ENCODE measurements around the gene ATG2A. TPM values are rescaled to one million over a fixed set of nuclear protein-coding genes. Genes with fewer than 3 reads are reported as not detected.

The ATG2A gene
- total RNA-seq, 1 donor from 2014 or later = 4.4 TPM

- peaks cover 45% of the 10 kb centered on the region for H3K4me1 Mint-ChIP-seq
- no peaks in the 10 kb centered on the region for H3K9me3 Mint-ChIP-seq
- H3K36me3 Mint-ChIP-seq = peaks cover 7% of the 10 kb centered on the region
- Histone ChIP-seq H3K4me1 (peaks cover 37% of the 10 kb centered on the region), H3K9me3 (ENCODE audit: low read depth) (no peaks in the 10 kb centered on the region), H3K4me3 (no peak overlapping the region), H3F3A (ENCODE audit: low read depth) (peaks cover 14% of the 10 kb centered on the region), H3K9ac (no peak overlapping the region), H3K27me3 (no peaks in the 10 kb centered on the region), H3K79me2 (ENCODE audit: low read depth) (peaks cover 14% of the 10 kb centered on the region), H2AFZ (replicated peaks) (no peak overlapping the region), H3K36me3 (no peaks in the 10 kb centered on the region), H3K27ac (no peak overlapping the region), H4K20me1 (ENCODE audit: low read depth) (peaks cover 22% of the 10 kb centered on the region), H3K4me2 (peak overlapping the region; percentile 25)
- TF ChIP-seq CTCF (IDR thresholded peaks at IDR 0.05) (no peak), EZH2 (IDR thresholded peaks at IDR 0.05) (no peak), EZH2phosphoT487 (IDR thresholded peaks at IDR 0.05) (no peak)
- H3K27ac Mint-ChIP-seq = peak overlapping the region; percentile 94
- H3K27me3 Mint-ChIP-seq (ENCODE audit: insufficient read depth, low read depth) = peaks cover 6% of the 10 kb centered on the region
- H3K4me3 Mint-ChIP-seq = no peak overlapping the region
- DNase-seq (ENCODE audit: low spot score) = no peak
Measured at GRCh38 chr11:64864135-64864472, 52.9 kb downstream of the ATG2A start.

GRCh38 chr11:64863391-64864060 is 53.5 kb downstream of the ATG2A start:
- Histone ChIP-seq H3K79me2 (ENCODE audit: low read depth) (peaks cover 14% of the 10 kb centered on the region), H3K9ac (no peak overlapping the region), H3K27ac (peak overlapping the region; percentile 69), H2AFZ (replicated peaks) (no peak overlapping the region), H3K4me1 (peaks cover 37% of the 10 kb centered on the region), H3K27me3 (no peaks in the 10 kb centered on the region), H3K9me3 (ENCODE audit: low read depth) (no peaks in the 10 kb centered on the region), H3F3A (ENCODE audit: low read depth) (peaks cover 14% of the 10 kb centered on the region), H3K4me2 (peak overlapping the region; percentile 25), H3K36me3 (no peaks in the 10 kb centered on the region), H3K4me3 (no peak overlapping the region), H4K20me1 (ENCODE audit: low read depth) (peaks cover 18% of the 10 kb centered on the region)
- no peak for TF ChIP-seq EZH2 (IDR thresholded peaks at IDR 0.05)
- no peak for TF ChIP-seq CTCF (IDR thresholded peaks at IDR 0.05)
- no peak for TF ChIP-seq EZH2phosphoT487 (IDR thresholded peaks at IDR 0.05)
- DNase-seq (ENCODE audit: low spot score) = peak; percentile 78
- Mint-ChIP-seq H3K4me3 (peak overlapping the region; percentile 48), H3K36me3 (peaks cover 6% of the 10 kb centered on the region), H3K4me1 (peaks cover 43% of the 10 kb centered on the region), H3K27ac (peak overlapping the region; percentile 94), H3K9me3 (no peaks in the 10 kb centered on the region), H3K27me3 (ENCODE audit: insufficient read depth, low read depth) (peaks cover 4% of the 10 kb centered on the region)

GRCh38 chr11:64862987-64863390 is 54.0 kb downstream of the ATG2A start:
- Histone ChIP-seq H4K20me1 (ENCODE audit: low read depth) (peaks cover 18% of the 10 kb centered on the region), H3K9me3 (ENCODE audit: low read depth) (no peaks in the 10 kb centered on the region), H3K27ac (peak overlapping the region; percentile 69), H3K27me3 (no peaks in the 10 kb centered on the region), H3K79me2 (ENCODE audit: low read depth) (peaks cover 14% of the 10 kb centered on the region), H3K36me3 (no peaks in the 10 kb centered on the region), H2AFZ (replicated peaks) (no peak overlapping the region), H3K9ac (no peak overlapping the region), H3K4me1 (peaks cover 37% of the 10 kb centered on the region), H3K4me3 (no peak overlapping the region), H3F3A (ENCODE audit: low read depth) (peaks cover 14% of the 10 kb centered on the region), H3K4me2 (peak overlapping the region; percentile 25)
- H3K27ac Mint-ChIP-seq = peak overlapping the region; percentile 94
- peak overlapping the region; percentile 30 for H3K4me3 Mint-ChIP-seq
- TF ChIP-seq EZH2 (IDR thresholded peaks at IDR 0.05) (no peak), CTCF (IDR thresholded peaks at IDR 0.05) (no peak), EZH2phosphoT487 (IDR thresholded peaks at IDR 0.05) (no peak)
- H3K4me1 Mint-ChIP-seq = peaks cover 38% of the 10 kb centered on the region
- peaks cover 4% of the 10 kb centered on the region for H3K27me3 Mint-ChIP-seq (ENCODE audit: insufficient read depth, low read depth)
- DNase-seq (ENCODE audit: low spot score) = no peak
- H3K36me3 Mint-ChIP-seq = peaks cover 3% of the 10 kb centered on the region
- H3K9me3 Mint-ChIP-seq = no peaks in the 10 kb centered on the region
